Measurements from ENCODE around the gene NEURL3. TPM values are rescaled to one million over a fixed set of nuclear protein-coding genes. Genes with fewer than 3 reads are reported as not detected.
A peak's percentile ranks its signal among the peaks of the same experiment; 100 is the strongest.

NEURL3 gene
- total RNA-seq, 1 donor from 2014 or later: not detected

DNA sequence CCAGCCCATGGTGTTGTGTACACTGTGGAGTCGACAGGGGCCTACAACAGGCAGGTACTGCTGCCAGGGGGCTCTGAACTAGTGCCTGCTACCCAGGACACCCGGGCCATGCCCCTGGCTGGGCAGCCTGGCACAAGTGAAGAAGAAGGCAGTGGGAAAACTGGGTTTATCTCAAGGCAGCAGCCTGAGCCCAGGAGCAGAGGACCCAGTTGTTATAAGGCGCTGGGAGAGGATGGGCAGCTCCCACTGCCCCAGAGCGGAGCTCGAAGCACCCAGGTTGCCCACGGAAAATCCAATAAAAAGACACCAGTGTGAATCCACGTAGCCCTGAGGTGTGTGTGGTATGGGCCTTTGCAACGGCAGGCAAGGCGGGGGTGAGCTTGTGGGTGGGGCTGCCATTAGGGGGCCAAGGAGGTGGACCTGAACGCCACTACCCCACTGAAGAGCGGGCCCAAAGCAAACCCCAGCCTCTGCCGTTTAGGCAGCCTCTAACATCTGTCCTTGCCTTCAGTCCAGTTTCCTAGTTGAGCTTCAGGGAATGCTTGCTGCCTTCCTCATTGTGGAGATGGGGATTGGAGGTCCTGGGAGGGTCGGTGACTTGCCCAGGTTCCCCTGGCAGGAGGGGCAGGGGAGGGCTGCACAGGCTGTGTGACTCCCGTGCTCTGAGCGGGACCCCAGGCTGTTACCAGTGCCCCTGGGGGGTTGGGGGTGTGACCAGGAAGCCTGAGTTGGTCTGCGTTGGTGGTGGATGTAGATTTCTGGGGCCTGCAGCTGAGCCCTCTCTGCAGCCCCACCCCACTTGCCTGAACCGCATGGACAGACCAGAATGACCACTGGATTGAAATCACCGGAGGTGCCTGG, 47.4 kb upstream of the NEURL3 start:
- no peaks in the 10 kb centered on the region for H3K36me3 Mint-ChIP-seq (ENCODE audit: unreplicated experiment)
- no peak for DNase-seq
- H3K4me3 Mint-ChIP-seq (ENCODE audit: unreplicated experiment): no peak overlapping the region
- peaks cover 6% of the 10 kb centered on the region for H3K27me3 Mint-ChIP-seq (ENCODE audit: unreplicated experiment)
- no peaks in the 10 kb centered on the region for H3K4me1 Mint-ChIP-seq (ENCODE audit: low read depth, unreplicated experiment)
- no peak overlapping the region for H3K27ac Mint-ChIP-seq (ENCODE audit: unreplicated experiment)
- TF ChIP-seq CTCF (IDR thresholded peaks at IDR 0.05; ENCODE audit: partially characterized antibody, unreplicated experiment): no peak
- H3K9me3 Mint-ChIP-seq (ENCODE audit: unreplicated experiment): peaks cover 1% of the 10 kb centered on the region

DNA sequence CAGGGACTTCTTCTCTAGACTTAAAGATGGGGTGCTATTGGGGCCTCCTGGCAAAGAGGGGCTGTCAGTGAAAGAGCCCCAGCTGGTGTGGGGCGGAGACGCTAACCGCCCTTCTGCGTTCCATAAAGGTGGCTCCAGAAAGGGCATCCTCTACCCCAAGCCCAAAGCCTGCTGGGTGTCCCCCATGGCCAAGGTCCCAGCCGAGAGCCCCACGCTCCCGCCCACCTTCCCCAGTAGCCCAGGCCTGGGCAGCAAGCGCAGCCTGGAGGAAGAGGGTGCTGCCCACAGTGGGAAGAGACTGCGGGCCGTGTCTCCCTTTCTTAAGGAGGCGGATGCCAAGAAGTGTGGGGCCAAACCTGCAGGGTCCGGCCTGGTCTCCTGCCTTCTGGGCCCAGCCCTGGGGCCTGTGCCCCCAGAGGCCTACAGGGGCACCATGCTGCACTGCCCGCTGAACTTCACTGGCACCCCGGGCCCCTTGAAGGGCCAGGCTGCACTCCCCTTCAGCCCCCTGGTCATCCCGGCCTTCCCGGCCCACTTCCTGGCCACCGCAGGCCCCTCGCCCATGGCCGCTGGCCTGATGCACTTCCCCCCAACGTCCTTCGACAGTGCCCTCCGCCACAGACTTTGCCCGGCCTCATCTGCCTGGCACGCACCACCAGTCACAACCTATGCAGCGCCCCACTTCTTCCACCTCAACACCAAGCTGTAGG, 46.6 kb upstream of the NEURL3 start:
- no peaks in the 10 kb centered on the region for H3K36me3 Mint-ChIP-seq (ENCODE audit: unreplicated experiment)
- H3K27ac Mint-ChIP-seq (ENCODE audit: unreplicated experiment): no peak overlapping the region
- TF ChIP-seq CTCF (IDR thresholded peaks at IDR 0.05; ENCODE audit: partially characterized antibody, unreplicated experiment): no peak
- H3K27me3 Mint-ChIP-seq (ENCODE audit: unreplicated experiment): peaks cover 6% of the 10 kb centered on the region
- no peak for DNase-seq
- no peaks in the 10 kb centered on the region for H3K4me1 Mint-ChIP-seq (ENCODE audit: low read depth, unreplicated experiment)
- no peak overlapping the region for H3K4me3 Mint-ChIP-seq (ENCODE audit: unreplicated experiment)
- peaks cover 1% of the 10 kb centered on the region for H3K9me3 Mint-ChIP-seq (ENCODE audit: unreplicated experiment)

GRCh38 chr2:96550787-96551604, 45.8 kb upstream of the NEURL3 start:
- peaks cover 8% of the 10 kb centered on the region for H3K27me3 Mint-ChIP-seq (ENCODE audit: unreplicated experiment)
- no peaks in the 10 kb centered on the region for H3K4me1 Mint-ChIP-seq (ENCODE audit: low read depth, unreplicated experiment)
- DNase-seq: no peak
- H3K9me3 Mint-ChIP-seq (ENCODE audit: unreplicated experiment): peaks cover 3% of the 10 kb centered on the region
- H3K4me3 Mint-ChIP-seq (ENCODE audit: unreplicated experiment): no peak overlapping the region
- H3K36me3 Mint-ChIP-seq (ENCODE audit: unreplicated experiment): no peaks in the 10 kb centered on the region
- TF ChIP-seq CTCF (IDR thresholded peaks at IDR 0.05; ENCODE audit: partially characterized antibody, unreplicated experiment): no peak
- no peak overlapping the region for H3K27ac Mint-ChIP-seq (ENCODE audit: unreplicated experiment)

- peak; percentile 88 for TF ChIP-seq CTCF (IDR thresholded peaks at IDR 0.05; ENCODE audit: partially characterized antibody, unreplicated experiment)
- H3K9me3 Mint-ChIP-seq (ENCODE audit: unreplicated experiment): peaks cover 5% of the 10 kb centered on the region
- H3K4me3 Mint-ChIP-seq (ENCODE audit: unreplicated experiment): no peak overlapping the region
- peak; percentile 70 for DNase-seq
- H3K4me1 Mint-ChIP-seq (ENCODE audit: low read depth, unreplicated experiment): no peaks in the 10 kb centered on the region
- H3K27me3 Mint-ChIP-seq (ENCODE audit: unreplicated experiment): peaks cover 10% of the 10 kb centered on the region
- peak overlapping the region; percentile 52 for H3K27ac Mint-ChIP-seq (ENCODE audit: unreplicated experiment)
- H3K36me3 Mint-ChIP-seq (ENCODE audit: unreplicated experiment): no peaks in the 10 kb centered on the region
Measured at GRCh38 chr2:96549967-96550786, 45.0 kb upstream of the NEURL3 start.
